Activated naive CD4-positive, alpha-beta T cell treated with anti-CD3 and anti-CD28 coated beads, Interleukin-2, amount 50 U/mL, for 72 hours (primary cell): ENCODE measurements around the gene EIF4G3. TPM values are rescaled to one million over a fixed set of nuclear protein-coding genes. Genes with fewer than 3 reads are reported as not detected.
"Not testable (repeated sequence)": the region's sequence is repeated elsewhere in the genome, so short reads cannot be mapped to it uniquely, and the experiment has no call there.

ENCODE experiments used
- ATAC-seq, 2 donors: fragments of 150-1000 bp; cut with Tn5 transposase; 2 replicates each; pipeline ENCODE4 v1.10.0; 2021; ENCODE audit warnings: mild to moderate bottlenecking in 2 of 2, moderate library complexity in 2 of 2
- DNase-seq, 2 donors: peaks; one replicate each; pipeline ENCODE4 v3.0.0; 2021 to 2022; ENCODE audit warnings: low spot score in 2 of 2
- H3K27ac Mint-ChIP-seq, 2 donors: one replicate each; pipeline ENCODE4 v1.8.0; 2022; ENCODE audit warnings: mild to moderate bottlenecking in 2 of 2, mixed read lengths in 2 of 2
- H3K36me3 Mint-ChIP-seq, 2 donors: one replicate each; pipeline ENCODE4 v1.8.0; 2022; ENCODE audit warnings: mixed read lengths in 2 of 2
- H3K9me3 Mint-ChIP-seq, 2 donors: one replicate each; pipeline ENCODE4 v1.8.0; 2022; ENCODE audit warnings: mixed read lengths in 2 of 2
- total RNA-seq, 2 donors: library from RNA; stranded (reverse); gene quantifications; one replicate each; pipeline ENCODE4 v1.2.3, GENCODE V29; 2022

Gene EIF4G3, protein sequence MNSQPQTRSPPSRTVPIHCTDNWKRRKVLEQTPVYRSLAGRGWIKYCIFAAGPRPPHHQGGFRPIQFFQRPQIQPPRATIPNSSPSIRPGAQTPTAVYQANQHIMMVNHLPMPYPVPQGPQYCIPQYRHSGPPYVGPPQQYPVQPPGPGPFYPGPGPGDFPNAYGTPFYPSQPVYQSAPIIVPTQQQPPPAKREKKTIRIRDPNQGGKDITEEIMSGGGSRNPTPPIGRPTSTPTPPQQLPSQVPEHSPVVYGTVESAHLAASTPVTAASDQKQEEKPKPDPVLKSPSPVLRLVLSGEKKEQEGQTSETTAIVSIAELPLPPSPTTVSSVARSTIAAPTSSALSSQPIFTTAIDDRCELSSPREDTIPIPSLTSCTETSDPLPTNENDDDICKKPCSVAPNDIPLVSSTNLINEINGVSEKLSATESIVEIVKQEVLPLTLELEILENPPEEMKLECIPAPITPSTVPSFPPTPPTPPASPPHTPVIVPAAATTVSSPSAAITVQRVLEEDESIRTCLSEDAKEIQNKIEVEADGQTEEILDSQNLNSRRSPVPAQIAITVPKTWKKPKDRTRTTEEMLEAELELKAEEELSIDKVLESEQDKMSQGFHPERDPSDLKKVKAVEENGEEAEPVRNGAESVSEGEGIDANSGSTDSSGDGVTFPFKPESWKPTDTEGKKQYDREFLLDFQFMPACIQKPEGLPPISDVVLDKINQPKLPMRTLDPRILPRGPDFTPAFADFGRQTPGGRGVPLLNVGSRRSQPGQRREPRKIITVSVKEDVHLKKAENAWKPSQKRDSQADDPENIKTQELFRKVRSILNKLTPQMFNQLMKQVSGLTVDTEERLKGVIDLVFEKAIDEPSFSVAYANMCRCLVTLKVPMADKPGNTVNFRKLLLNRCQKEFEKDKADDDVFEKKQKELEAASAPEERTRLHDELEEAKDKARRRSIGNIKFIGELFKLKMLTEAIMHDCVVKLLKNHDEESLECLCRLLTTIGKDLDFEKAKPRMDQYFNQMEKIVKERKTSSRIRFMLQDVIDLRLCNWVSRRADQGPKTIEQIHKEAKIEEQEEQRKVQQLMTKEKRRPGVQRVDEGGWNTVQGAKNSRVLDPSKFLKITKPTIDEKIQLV (N-terminal part only)
- 10 to 100 TPM; 38.4 to 45.1 TPM for total RNA-seq

GRCh38 chr1:21176586-21177555, at the start of gene EIF4G3:
Gene EIF4G3 (minus strand): TSS chr1:21176897. CDS start chr1:21002742, 174,155 bp downstream.
- H3K36me3 Mint-ChIP-seq = peaks cover 0 to 12% of the 10 kb centered on the region in 2 donors
- H3K27ac Mint-ChIP-seq = peak within 1 kb of the TSS; percentile 93 to 98
- peak; percentile 95 to 100 for DNase-seq
- ATAC-seq = peak; percentile 80 to 93
- no peaks in the 10 kb centered on the region for H3K9me3 Mint-ChIP-seq

DNA sequence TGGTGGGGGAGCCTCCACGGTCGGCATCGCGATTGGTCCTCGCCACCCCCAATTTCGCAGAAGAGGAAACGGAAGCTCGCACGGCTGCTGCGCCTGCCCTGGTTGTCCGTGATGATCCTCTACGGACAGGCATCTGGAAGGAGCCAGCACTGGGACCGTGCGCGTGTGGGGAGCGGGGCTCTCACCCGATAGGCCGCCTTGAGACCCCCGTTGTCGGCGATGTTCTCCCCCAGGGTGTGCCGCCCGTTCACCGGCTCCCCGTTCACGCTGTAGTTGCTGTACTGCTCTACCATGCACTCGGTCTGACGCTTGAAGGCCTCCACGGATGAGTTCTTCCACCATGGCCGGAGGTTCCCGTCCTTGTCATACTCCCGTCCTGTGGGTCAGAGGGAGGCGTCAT, 48.4 kb upstream of the EIF4G3 start:
- Mint-ChIP-seq H3K9me3 (no peaks in the 10 kb centered on the region), H3K36me3 (peaks cover 4 to 14% of the 10 kb centered on the region in 2 donors), H3K27ac (peak overlapping the region; percentile 25 to 48)
- ATAC-seq (no peak), DNase-seq (no peak)

DNA sequence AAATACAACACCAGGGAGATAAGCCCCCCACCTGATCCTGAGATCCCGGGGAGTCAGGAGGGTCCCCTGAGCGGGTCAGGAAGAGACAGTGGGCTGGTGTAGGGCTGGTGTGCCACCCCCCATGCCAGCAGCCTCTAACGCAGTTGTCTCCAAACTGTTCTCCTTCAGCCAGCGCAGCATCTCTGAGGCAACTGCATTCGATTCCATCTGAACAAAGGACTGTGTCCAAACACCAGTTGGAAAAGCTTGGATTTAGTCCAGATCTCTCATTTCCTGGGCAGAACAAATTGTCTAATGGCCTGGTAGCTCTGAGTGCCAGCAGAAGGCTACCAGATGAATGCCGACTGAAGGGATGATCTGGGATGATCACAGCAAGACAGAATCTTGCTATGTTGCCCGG, 44.1 kb upstream of the EIF4G3 start:
- H3K27ac Mint-ChIP-seq = no peak overlapping the region
- H3K9me3 Mint-ChIP-seq = no peaks in the 10 kb centered on the region
- ATAC-seq (no peak), DNase-seq (no peak)
- peaks cover 4 to 14% of the 10 kb centered on the region in 2 donors for H3K36me3 Mint-ChIP-seq

DNA sequence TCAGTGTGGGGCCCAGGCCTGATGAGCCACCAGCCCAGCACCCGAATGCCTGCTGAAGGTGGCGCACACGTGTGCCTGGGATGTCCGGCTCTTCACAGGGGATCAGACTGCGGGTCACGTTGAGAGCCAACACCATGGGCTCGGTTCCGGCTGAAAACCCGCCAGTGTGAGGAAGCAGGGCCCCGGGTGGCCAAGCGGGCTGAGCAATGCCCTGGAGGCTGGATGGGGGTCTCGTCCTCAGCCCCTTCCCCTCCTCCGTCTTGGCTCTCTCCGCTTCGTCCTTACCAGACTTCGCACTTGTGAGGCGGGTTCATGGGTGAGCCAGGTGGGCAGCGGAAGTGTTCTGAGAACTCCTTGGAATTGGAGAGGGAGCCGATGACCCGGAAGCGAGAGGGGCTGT, 43.0 kb upstream of the EIF4G3 start:
- Mint-ChIP-seq H3K36me3 (peaks cover 4 to 6% of the 10 kb centered on the region in 2 donors), H3K9me3 (no peaks in the 10 kb centered on the region), H3K27ac (peak overlapping the region in 1 of 2 donors; percentile 60)
- DNase-seq (no peak), ATAC-seq (no peak)

- DNase-seq = peak; percentile 65 to 67
- Mint-ChIP-seq H3K27ac (peak overlapping the region; percentile 55 to 70), H3K9me3 (no peaks in the 10 kb centered on the region), H3K36me3 (no peaks in the 10 kb centered on the region)
- ATAC-seq = peak; percentile 45 to 53
Measured at GRCh38 chr1:21217812-21218596, 41.3 kb upstream of the EIF4G3 start.

DNA sequence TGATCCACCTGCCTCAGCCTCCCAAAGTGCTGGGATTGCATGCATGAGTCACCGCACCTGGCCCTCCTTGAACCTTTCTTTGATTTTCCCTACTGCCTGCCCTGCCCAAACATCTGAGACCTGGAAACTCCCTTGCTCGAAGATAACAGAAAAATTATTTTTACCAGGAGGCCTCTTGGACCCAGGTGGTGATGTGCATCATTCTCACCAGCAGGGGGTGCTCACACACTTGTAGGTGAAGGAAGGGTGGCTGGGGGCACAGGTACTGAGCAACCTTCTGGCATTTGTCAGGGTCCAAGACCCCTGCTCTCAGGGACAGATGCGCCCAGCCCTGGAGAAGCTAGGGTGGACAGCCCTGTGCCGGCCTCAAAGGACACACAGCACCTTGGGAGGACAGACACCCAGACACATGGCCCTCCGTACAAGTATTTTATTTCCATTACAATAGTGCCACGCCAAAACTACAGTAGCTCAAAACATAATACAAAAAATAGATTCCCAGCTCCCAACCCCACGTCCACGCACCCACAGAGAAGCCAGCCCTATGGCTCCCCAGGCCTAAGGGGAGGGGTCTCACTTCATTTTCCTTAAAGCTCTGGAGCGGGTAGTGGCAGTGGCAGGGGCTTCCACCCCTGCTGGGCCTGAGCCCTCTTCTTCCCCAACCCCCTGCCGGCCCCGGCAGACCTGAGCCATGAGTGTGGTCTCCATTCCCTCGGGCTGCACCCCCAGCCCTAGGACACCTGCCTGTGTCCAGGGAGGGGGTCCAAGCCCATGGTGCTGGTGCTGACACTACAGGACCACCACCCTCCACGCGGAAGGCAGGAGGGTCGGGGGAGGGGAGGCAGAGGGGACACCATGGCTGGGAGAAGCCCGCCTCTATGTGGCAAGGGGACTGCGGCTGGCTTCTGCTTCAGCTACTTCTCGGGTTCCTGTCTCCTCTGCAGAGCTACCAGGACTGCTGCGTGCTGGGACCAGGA, 40.4 kb upstream of the EIF4G3 start:
- ATAC-seq (peak; percentile 54 to 57), DNase-seq (peak; percentile 58 to 77)
- Mint-ChIP-seq H3K36me3 (no peaks in the 10 kb centered on the region), H3K9me3 (no peaks in the 10 kb centered on the region), H3K27ac (peak overlapping the region; percentile 70 to 87)

DNA sequence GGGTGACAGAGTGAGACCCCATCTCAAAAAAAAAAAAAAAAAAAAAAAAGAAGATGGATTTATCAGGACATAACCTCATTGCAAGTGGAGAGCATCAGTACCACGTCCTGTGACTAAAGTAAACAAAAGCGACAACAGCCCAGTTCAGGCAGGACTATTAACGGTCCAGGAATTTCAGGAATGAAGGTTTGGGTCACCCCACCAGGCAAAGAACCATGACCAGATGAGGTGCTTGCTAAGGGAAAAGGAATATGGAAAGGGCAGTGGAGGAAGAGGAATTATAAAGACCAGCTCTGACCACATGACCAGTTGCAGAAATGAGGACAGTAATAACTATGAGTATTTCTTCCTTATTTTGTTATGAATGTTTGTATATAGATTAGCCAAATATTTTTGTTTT, 35.4 kb upstream of the EIF4G3 start:
- no peak for DNase-seq
- Mint-ChIP-seq H3K9me3 (no peaks in the 10 kb centered on the region), H3K36me3 (no peaks in the 10 kb centered on the region), H3K27ac (no peak overlapping the region)
- no peak for ATAC-seq

- not testable (repeated sequence) for DNase-seq, H3K27ac Mint-ChIP-seq, H3K9me3 Mint-ChIP-seq, H3K36me3 Mint-ChIP-seq
- ATAC-seq = peak in 1 of 2 donors; percentile 66
Measured at GRCh38 chr1:21208137-21208700, 31.5 kb upstream of the EIF4G3 start.

- no peak for DNase-seq
- ATAC-seq = peak; percentile 82
- Mint-ChIP-seq H3K9me3 (no peaks in the 10 kb centered on the region), H3K36me3 (no peaks in the 10 kb centered on the region), H3K27ac (no peak overlapping the region)
Measured at GRCh38 chr1:21206117-21206516, 29.4 kb upstream of the EIF4G3 start.

DNA sequence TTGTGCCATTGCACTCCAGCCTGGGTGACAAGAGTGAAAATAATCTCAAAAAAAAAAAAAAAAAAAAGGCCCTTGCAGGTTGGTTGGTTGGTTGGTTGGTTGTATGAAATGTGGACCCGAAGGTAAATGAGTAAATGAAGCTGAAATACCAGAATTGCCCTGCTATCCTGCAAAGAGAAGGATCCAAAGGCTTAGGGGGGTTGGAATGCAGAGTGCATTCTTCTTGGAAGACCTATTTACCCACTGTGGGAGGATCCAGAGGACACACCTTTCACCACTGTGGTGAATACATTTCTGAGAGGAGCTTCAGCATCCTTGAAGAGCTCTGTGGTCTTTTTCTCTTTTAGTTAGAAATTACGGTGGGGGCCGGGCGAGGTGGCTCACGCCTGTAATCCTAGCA, 28.7 kb upstream of the EIF4G3 start:
- no peak overlapping the region for H3K27ac Mint-ChIP-seq
- no peak for ATAC-seq
- no peak for DNase-seq
- H3K36me3 Mint-ChIP-seq = no peaks in the 10 kb centered on the region
- H3K9me3 Mint-ChIP-seq = no peaks in the 10 kb centered on the region

- ATAC-seq (no peak), DNase-seq (no peak)
- Mint-ChIP-seq H3K9me3 (no peaks in the 10 kb centered on the region), H3K27ac (no peak overlapping the region), H3K36me3 (no peaks in the 10 kb centered on the region)
Measured at GRCh38 chr1:21201650-21202049, 25.0 kb upstream of the EIF4G3 start.

DNA sequence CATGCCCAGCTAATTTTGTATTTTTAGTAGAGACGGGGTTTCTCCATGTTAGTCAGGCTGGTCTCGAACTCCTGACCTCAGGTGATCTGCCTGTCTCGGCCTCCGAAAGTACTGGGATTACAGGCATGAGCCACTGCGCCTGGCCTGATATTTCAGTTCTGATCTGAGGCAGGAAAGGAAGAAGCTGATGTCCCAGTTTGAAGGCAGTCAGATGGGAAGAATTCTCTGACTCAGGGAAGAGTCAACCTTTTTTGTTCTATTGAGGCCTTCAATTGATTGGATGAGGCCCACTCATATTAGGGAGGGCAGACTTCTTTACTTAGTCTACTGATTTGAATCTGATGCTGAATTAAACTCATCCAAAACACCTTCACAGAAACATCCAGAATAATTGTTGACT, 24.5 kb upstream of the EIF4G3 start:
- not testable (repeated sequence) for H3K9me3 Mint-ChIP-seq, ATAC-seq, H3K27ac Mint-ChIP-seq, DNase-seq, H3K36me3 Mint-ChIP-seq

DNA sequence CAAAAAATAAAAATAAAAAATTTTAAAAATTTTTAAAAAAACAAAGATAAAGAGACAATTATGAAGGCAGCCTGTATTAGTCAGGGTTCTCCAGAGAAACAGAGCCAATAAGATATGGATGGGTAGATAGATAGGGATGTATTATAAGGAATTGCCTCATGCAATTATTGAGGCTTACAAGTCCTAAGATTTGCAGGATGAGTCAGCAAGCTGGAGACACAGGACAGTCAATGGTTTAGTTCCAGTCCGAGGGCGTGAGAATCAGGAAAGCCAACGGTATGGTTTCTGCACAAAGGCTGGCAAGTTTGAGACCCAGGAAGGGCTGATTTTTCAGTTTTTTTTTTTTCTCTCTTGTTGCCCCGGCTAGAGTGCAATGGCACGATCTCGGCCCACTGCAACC, 24.1 kb upstream of the EIF4G3 start:
- Mint-ChIP-seq H3K36me3 (no peaks in the 10 kb centered on the region), H3K27ac (no peak overlapping the region), H3K9me3 (no peaks in the 10 kb centered on the region)
- DNase-seq (no peak), ATAC-seq (no peak)

- no peaks in the 10 kb centered on the region for H3K9me3 Mint-ChIP-seq
- no peak for DNase-seq
- no peaks in the 10 kb centered on the region for H3K36me3 Mint-ChIP-seq
Measured at GRCh38 chr1:21198929-21199328, 22.2 kb upstream of the EIF4G3 start.

More at GRCh38 chr1:21198929-21199328, 22.2 kb upstream of the EIF4G3 start:
- no peak for ATAC-seq
- H3K27ac Mint-ChIP-seq = no peak overlapping the region
